Esophagus muscularis mucosa (tissue), 3 donors: ENCODE data around the gene HNF1B.

Experiments
- CTCF ChIP-seq, 3 experiments: fragments of 200-600 bp in 2 of 3; fragments of 450-650 bp in 1 of 3; sonication (generic) in 2 of 3; IDR thresholded peaks; one replicate each; pipeline ENCODE4 v1.5.1; 2017 to 2019; ENCODE audit warnings: antibody characterized with exemption in 3 of 3, mild to moderate bottlenecking in 2 of 3, moderate library complexity in 1 of 3
- POLR2A ChIP-seq: fragments of 450-650 bp; IDR thresholded peaks from one replicate; pipeline ENCODE4 v1.6.1; 2017; ENCODE audit warnings: antibody characterized with exemption, moderate library complexity, mild to moderate bottlenecking, low read depth

- TF ChIP-seq CTCF (IDR thresholded peaks at IDR 0.05): peak; percentile 17 to 57 (median 33)
- TF ChIP-seq POLR2A: no peak
These were observed 26.0 kb upstream of the HNF1B start for GRCh38 chr17:37770631-37771518.
